Stimulated activated CD8-positive, alpha-beta memory T cell treated with anti-CD3 and anti-CD28 coated beads, Interleukin-4, amount 100 ng/mL, for 1 hour (primary cell): ENCODE results near the gene STH.
"Not testable (repeated sequence)": the region's sequence is repeated elsewhere in the genome, so short reads cannot be mapped to it uniquely, and the experiment has no call there.

Source experiments
- DNase-seq, 2 donors: peaks; one replicate each; pipeline ENCODE4 v3.0.0-alpha.2; 2020; ENCODE audit warnings: low read depth in 2 of 2, low spot score in 1 of 2

The STH gene, protein sequence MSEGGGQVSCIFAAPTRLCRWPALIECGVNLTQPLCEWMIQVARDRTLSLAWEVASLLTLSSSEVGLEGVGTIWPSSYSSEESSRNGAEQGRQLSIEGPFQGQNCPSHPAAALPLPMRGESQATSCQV

GRCh38 chr17:45998987-45999899 lies at the start of gene STH:
TSS of gene STH (plus strand) at chr17:45999250. CDS start at chr17:45999280, 30 bp downstream.
- DNase-seq: no peak

- no peak for DNase-seq
Measured at GRCh38 chr17:45949755-45950320, 49.2 kb upstream of the STH start.

DNA sequence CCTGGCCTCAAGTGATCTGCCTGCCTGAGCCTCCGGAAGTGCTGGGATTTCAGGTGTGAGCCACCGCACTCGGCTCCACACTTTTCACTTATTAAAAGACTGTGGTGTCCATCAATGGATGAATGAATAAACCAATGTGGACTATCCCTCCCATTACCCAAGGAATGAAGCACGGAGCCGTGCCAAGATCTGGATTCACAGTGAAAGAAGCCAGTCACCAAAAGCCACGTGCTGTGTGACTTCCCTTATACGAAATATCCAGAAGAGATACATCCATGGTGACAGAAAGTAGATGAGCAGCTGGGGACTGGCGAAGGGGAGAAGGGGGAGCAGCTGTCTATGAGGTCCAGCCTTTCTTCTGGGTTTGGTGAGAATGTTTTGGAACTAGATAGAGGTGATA lies 48.2 kb upstream of the STH start:
- DNase-seq: no peak

GRCh38 chr17:45951403-45951802 lies 47.6 kb upstream of the STH start:
- no peak for DNase-seq

GRCh38 chr17:45951941-45952340 lies 47.1 kb upstream of the STH start:
- DNase-seq: no peak

DNA sequence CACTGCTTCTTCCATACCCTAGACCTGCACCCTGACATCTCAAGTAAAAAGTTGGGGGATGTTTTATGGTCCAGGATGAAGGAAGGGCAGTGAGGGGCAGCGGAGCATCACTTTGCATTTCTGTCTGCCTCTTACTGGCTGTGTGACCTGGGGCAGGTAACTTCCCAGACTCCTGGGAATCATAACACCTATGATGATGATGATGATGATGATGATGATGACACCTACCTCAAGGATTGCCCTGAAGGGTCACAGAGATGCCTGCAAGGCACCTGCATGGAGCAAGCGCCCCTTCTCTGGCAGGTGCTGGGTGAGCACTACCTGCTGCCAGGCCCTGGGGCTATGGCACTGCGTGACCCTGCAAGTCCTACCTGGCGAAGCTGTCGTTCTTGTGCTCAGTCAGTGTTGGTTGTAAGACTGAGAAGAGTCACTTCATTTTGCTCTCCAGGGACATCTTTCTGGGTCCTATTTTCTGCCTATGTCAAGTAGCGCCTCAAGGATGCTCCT lies 46.2 kb upstream of the STH start:
- no peak for DNase-seq

DNA sequence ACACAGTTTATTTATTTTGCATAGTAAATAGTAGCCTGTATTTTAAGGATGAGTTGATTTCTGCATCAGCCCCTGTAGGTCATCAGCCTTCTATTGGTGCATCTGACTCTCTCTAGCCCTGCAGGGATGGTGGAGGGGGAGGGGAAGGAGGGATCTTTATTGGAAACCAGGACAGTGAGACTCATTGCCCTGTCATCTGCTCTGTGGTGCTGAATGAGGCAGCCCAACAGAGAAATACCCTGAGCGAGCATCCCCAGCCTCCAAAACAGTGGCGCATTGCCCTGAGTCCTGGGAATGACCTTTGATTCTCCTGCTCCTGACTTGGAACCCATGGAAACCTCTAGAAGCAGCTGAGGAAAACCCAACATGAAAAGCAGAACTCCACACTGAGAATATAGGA lies 45.5 kb upstream of the STH start:
- DNase-seq: no peak

GRCh38 chr17:45954914-45955313 lies 44.1 kb upstream of the STH start:
- no peak for DNase-seq

DNA sequence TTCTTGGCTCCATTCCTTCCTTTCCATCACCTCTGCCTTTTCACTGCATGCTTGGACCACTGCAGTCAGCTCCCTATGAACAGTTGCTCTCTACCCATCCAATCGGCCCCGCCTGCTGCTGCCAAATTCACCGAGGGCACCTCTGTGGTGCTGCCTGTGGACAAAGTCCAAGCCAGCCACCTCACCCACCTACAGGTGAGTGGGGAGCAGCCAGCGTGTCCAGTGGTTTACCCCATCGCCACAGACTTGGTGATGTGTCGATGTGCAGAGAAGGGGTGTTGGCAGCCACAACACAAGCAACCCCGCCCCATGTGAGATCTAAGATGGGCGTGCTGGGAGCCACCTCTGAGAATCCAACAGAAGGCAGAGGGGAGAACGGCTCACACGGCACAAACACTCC lies 43.7 kb upstream of the STH start:
- no peak for DNase-seq

- DNase-seq: no peak
Measured at GRCh38 chr17:45956090-45956489, 43.0 kb upstream of the STH start.

DNA sequence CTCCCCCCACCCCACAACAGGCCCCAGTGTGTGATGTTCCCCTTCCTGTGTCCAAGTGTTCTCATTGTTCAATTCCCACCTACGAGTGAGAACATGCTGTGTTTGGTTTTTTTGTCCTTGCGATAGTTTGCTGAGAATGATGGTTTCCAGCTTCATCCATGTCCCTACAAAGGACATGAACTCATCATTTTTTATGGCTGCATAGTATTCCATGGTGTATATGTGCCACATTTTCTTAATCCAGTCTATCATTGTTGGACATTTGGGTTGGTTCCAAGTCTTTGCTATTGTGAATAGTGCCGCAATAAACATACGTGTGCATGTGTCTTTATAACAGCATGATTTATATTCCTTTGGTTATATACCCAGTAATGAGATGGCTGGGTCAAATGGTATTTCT lies 42.3 kb upstream of the STH start:
- DNase-seq: not testable (repeated sequence)

- no peak for DNase-seq
Measured at GRCh38 chr17:45958307-45958706, 40.7 kb upstream of the STH start.

DNA sequence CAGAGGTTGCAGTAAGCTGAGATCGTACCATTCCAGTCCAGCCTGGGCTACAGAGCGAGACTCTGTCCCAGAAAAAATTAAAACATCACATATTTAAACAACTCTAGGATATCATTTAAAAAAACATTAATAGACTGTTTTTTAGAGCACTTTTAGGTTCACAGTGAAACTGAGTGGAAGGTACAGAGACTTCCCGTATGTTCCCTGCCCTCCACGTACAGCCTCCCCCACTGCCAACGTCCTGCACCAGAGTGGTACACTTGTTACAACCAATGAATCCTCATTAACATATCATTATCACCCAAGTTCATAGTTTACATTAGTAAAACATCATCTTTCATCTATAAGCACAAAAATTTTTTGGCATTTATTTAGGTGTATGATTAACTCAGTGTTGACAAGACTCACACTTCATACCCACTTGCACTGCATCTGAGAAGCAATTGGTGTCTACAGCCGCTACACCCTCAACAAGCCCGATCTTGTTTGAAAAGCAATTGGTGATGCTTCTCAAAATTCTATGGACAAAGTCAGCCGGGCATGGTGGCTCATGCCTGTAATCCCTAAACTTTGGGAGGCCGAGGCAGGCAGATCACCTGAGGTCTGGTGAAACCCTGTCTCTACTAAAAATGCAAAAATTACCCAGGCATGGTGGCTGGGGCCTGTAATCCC lies 39.9 kb upstream of the STH start:
- DNase-seq: no peak

DNA sequence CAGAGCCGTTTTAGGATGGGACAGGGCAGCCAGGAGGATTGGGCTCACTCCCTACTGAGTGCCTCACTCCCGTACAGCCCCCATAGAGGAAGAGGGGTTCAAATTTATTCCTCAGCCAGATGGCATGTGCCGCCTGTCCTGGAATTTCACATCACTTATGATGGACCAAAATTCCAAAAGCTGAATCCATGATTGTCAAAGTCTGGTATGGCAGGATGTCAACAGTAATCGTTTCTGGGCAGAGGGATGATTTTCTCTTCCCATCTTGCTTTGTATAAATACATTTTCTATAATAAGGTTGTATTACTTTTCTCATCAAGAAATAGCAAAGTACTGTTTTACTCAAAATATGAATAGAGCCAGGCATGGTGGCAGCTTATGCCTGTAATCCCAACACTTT lies 38.7 kb upstream of the STH start:
- DNase-seq: no peak

- DNase-seq: no peak
Measured at GRCh38 chr17:45961206-45961605, 37.8 kb upstream of the STH start.

DNA sequence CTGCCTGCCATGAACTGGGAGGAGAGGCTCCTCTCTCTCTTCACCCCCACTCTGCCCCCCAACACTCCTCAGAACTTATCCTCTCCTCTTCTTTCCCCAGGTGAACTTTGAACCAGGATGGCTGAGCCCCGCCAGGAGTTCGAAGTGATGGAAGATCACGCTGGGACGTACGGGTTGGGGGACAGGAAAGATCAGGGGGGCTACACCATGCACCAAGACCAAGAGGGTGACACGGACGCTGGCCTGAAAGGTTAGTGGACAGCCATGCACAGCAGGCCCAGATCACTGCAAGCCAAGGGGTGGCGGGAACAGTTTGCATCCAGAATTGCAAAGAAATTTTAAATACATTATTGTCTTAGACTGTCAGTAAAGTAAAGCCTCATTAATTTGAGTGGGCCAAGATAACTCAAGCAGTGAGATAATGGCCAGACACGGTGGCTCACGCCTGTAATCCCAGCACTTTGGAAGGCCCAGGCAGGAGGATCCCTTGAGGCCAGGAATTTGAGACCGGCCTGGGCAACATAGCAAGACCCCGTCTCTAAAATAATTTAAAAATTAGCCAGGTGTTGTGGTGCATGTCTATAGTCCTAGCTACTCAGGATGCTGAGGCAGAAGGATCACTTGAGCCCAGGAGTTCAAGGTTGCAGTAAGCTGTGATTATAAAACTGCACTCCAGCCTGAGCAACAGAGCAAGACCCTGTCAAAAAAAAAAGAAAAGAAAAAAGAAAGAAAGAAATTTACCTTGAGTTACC lies 36.7 kb upstream of the STH start:
- DNase-seq: no peak

DNA sequence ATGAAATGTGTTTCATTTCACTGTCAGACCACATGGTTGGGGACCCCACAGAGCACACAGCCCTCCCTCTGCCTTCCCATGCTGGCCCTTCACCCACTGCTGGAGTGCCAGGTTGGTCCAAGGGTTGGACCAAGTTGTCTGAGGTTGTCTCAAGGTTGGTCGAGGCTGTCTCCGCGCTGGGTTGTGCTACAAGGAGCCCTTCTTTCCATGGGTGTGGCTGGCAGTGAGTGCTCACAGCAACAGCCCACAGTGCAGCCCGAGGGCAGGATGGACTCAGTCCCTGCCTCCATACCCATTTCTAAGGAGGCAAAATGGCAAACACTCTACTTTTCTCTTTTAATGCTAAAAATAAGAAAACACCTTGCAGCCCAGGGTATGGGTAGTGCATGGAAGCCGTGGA lies 35.8 kb upstream of the STH start:
- DNase-seq: no peak

GRCh38 chr17:45963889-45964288 lies 35.2 kb upstream of the STH start:
- DNase-seq: no peak

GRCh38 chr17:45964634-45965033 lies 34.4 kb upstream of the STH start:
- no peak for DNase-seq

DNA sequence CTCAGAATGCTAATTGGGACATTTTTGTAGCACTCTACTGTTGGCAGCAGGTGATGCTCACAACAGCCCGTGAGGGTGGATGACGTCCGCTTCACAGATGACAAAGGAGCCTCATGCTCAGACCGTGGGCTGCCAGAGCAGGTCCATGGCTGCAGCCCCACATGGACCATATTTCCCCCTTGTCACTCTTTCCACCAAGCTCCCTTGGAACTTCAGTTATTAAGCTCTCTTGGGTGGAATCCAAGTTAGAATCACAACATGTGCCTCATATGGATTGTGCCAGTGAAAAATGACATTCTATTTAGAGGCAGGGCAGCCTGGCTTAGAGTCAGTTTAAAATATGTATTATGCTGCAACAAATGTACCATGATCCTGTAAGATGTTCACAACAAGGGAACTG lies 33.2 kb upstream of the STH start:
- DNase-seq: no peak
